HepG2 (cell line): ENCODE measurements around the gene TMEM185A. TPM values are rescaled to one million over a fixed set of nuclear protein-coding genes. Genes with fewer than 3 reads are reported as not detected.

Source experiments
- BHLHE40 ChIP-seq: IDR thresholded peaks from 2 replicates; pipeline ENCODE4 v1.6.1; 2011; ENCODE audit warnings: low read length, improper control_type of control experiment
- BRD4 ChIP-seq: sonication (generic); formaldehyde crosslinking; IDR thresholded peaks from 2 replicates; pipeline ENCODE4 v1.4.0; 2020; ENCODE audit warnings: missing genetic modification reagents
- EHMT2 ChIP-seq: fragments of 200-600 bp; sonication (generic); IDR thresholded peaks from 2 replicates; pipeline ENCODE4 v1.7.0; 2017; ENCODE audit warnings: antibody characterized with exemption, low read depth, low read length, borderline replicate concordance
- FIP1L1 ChIP-seq: fragments of 200-400 bp; formaldehyde crosslinking; IDR thresholded peaks from 2 replicates; pipeline ENCODE4 v1.6.1; 2018; ENCODE audit warnings: low read depth, mild to moderate bottlenecking, low read length, moderate library complexity, borderline replicate concordance; ENCODE audit not compliant: insufficient read depth
- PHF8 ChIP-seq: sonication (generic); formaldehyde crosslinking; IDR thresholded peaks from 2 replicates; pipeline ENCODE4 v1.5.0; 2020; ENCODE audit warnings: missing genetic modification reagents
- REPIN1 ChIP-seq: sonication (generic); formaldehyde crosslinking; IDR thresholded peaks from 2 replicates; pipeline ENCODE4 v1.8.0; 2022; ENCODE audit warnings: missing genetic modification reagents, low read depth, mild to moderate bottlenecking, borderline replicate concordance
- TBX2 ChIP-seq: sonication (generic); formaldehyde crosslinking; IDR thresholded peaks from 2 replicates; pipeline ENCODE4 v1.5.0; 2020; ENCODE audit warnings: missing genetic modification reagents, mild to moderate bottlenecking, borderline replicate concordance
- TP53 ChIP-seq: sonication (generic); formaldehyde crosslinking; conservative IDR thresholded peaks from 2 replicates; pipeline ENCODE4 v1.4.0; 2020; ENCODE audit warnings: missing genetic modification reagents
- ZBTB7A ChIP-seq: sonication (generic); formaldehyde crosslinking; IDR thresholded peaks from 2 replicates; pipeline ENCODE4 v1.8.0; 2022; ENCODE audit warnings: mild to moderate bottlenecking, missing genetic modification reagents
- ZNF180 ChIP-seq: sonication (generic); formaldehyde crosslinking; IDR thresholded peaks from 2 replicates; pipeline ENCODE4 v1.4.0; 2020; ENCODE audit warnings: low read depth, missing genetic modification reagents, borderline replicate concordance
- ZNF333 ChIP-seq: sonication (generic); formaldehyde crosslinking; IDR thresholded peaks from 2 replicates; pipeline ENCODE4 v1.4.0; 2020; ENCODE audit warnings: mild to moderate bottlenecking, missing genetic modification reagents, borderline replicate concordance
- ZNF510 ChIP-seq: sonication (generic); formaldehyde crosslinking; IDR thresholded peaks from 2 replicates; pipeline ENCODE4 v1.4.0; 2020; ENCODE audit warnings: low read depth, mild to moderate bottlenecking, missing genetic modification reagents
- ZNF709 ChIP-seq: sonication (generic); formaldehyde crosslinking; IDR thresholded peaks from 2 replicates; pipeline ENCODE4 v1.5.0; 2020; ENCODE audit warnings: mild to moderate bottlenecking, missing genetic modification reagents
- ZNF841 ChIP-seq: sonication (generic); formaldehyde crosslinking; IDR thresholded peaks from 2 replicates; pipeline ENCODE4 v1.8.1; 2023; ENCODE audit warnings: missing genetic modification reagents, borderline replicate concordance
- polyA plus RNA-seq, 8 experiments: library from polyadenylated mRNA; depleted of rRNA in 3 of 8; stranded (reverse) in 7 of 8; unstranded in 1 of 8; fragments of >200 nt; fragmentation: Illumina TruSeq in 4 of 8; extraction: Trizol in 4 of 8; gene quantifications; 2 replicates each; pipeline versions ENCODE4 v1.2.1 to v1.2.3, GENCODE V29; 2011 to 2016; ENCODE audit warnings: low read depth in 4 of 8, missing spikeins in 1 of 8, mixed read lengths in 1 of 8; ENCODE audit not compliant: insufficient read depth in 1 of 8
- total RNA-seq, 5 experiments: library from RNA; depleted of rRNA; stranded (reverse); fragments of >200 nt; fragmentation: Illumina TruSeq; extraction: Trizol; gene quantifications; 2 replicates each; pipeline ENCODE4 v1.2.3, GENCODE V29; 2016; ENCODE audit warnings: low read depth in 1 of 5
- TF ChIP-seq, protein P1 (sequence below): sonication (generic); formaldehyde crosslinking; IDR thresholded peaks from 2 replicates; pipeline ENCODE4 v1.4.0; 2020; ENCODE audit warnings: low read depth, mild to moderate bottlenecking, missing genetic modification reagents
- TF ChIP-seq, protein P2 (sequence below): sonication (generic); formaldehyde crosslinking; IDR thresholded peaks from 2 replicates; pipeline ENCODE4 v1.8.1; 2022; ENCODE audit warnings: mild to moderate bottlenecking, missing genetic modification reagents
- TF ChIP-seq, protein P3 (sequence below): sonication (generic); formaldehyde crosslinking; IDR thresholded peaks from 2 replicates; pipeline ENCODE4 v1.4.0; 2020; ENCODE audit warnings: missing genetic modification reagents
- TF ChIP-seq, protein P4 (sequence below): fragments of 450-650 bp; IDR thresholded peaks from 2 replicates; pipeline ENCODE4 v1.6.1; 2016
- TF ChIP-seq, protein P5 (sequence below): sonication (generic); formaldehyde crosslinking; IDR thresholded peaks from 2 replicates; pipeline ENCODE4 v1.8.0; 2022; ENCODE audit warnings: mild to moderate bottlenecking, missing genetic modification reagents, borderline replicate concordance

The TMEM185A gene
- total and polyA plus RNA-seq, 2 of the 13 experiments (the other 11 are each of a cell fraction or from before 2014, with no cell fraction given) = 5.9 to 10.5 TPM

DNA sequence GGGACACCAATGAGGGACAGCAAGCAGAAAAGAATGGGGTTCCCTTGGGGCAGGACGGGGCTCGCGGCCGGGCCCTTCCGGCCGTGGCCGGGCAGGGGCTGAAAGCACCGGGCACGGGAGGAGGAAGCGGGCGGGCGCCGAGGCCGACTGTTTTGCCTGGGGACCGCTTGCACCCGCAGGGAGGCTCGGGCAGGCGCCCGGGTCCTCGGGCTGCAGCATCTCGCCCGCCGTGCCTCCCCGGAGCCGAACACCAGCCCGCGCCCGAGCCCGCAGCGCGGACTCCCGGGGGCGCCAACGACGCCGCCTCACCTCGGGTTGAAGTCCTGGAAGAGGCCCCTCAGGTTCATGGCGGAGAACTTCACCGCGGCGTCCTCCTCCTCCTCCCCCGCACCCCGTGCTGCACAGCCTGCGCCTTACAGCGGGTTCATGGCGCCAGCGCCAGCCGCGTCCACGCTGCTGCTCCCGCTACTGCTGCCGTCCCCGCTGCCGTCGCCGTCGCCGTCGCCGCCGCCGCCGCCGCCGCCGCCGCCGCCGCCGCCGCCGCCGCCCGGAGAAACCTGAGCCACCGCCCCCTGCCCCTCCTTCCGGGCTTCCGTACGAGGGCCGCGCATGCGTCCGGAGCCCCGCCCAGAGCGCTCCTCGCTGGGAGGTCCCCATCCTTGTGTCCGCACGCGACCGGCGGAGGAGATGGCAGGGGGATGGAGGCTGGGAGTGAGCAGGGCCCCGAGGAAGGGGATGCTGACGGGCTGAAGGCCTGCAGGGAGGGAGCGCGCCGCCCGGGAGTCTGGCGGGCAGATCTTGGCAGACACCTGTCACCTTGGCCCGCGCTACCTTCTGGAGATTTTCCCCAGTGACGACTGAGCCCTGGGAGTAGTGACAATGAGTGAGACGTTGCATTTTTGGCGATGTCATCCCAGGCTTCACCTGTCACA lies at the start of gene TMEM185A (continued):
- TF ChIP-seq REPIN1 (no peak), ZBTB7A (CRISPR knock-in tag) (no peak), ZNF510 (no peak), BHLHE40 (peak; percentile 56; the same call in 1 of the 2 replicates), ZNF333 (no peak), BRD4 (CRISPR knock-in tag) (no peak), TBX2 (no peak), ZNF709 (CRISPR knock-in tag) (no peak), ZNF180 (CRISPR knock-in tag) (no peak), EHMT2 (no peak), ZNF841 (no peak), TP53 (CRISPR knock-in tag) (no peak), FIP1L1 (no peak), PHF8 (CRISPR knock-in tag) (peak; percentile 22; the same call in 1 of the 2 replicates)
- TF ChIP-seq, protein P1, sequence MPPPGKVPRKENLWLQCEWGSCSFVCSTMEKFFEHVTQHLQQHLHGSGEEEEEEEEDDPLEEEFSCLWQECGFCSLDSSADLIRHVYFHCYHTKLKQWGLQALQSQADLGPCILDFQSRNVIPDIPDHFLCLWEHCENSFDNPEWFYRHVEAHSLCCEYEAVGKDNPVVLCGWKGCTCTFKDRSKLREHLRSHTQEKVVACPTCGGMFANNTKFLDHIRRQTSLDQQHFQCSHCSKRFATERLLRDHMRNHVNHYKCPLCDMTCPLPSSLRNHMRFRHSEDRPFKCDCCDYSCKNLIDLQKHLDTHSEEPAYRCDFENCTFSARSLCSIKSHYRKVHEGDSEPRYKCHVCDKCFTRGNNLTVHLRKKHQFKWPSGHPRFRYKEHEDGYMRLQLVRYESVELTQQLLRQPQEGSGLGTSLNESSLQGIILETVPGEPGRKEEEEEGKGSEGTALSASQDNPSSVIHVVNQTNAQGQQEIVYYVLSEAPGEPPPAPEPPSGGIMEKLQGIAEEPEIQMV = no peak
- TF ChIP-seq, protein P2, sequence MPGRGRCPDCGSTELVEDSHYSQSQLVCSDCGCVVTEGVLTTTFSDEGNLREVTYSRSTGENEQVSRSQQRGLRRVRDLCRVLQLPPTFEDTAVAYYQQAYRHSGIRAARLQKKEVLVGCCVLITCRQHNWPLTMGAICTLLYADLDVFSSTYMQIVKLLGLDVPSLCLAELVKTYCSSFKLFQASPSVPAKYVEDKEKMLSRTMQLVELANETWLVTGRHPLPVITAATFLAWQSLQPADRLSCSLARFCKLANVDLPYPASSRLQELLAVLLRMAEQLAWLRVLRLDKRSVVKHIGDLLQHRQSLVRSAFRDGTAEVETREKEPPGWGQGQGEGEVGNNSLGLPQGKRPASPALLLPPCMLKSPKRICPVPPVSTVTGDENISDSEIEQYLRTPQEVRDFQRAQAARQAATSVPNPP (CRISPR knock-in tag) = no peak
- TF ChIP-seq, protein P3, sequence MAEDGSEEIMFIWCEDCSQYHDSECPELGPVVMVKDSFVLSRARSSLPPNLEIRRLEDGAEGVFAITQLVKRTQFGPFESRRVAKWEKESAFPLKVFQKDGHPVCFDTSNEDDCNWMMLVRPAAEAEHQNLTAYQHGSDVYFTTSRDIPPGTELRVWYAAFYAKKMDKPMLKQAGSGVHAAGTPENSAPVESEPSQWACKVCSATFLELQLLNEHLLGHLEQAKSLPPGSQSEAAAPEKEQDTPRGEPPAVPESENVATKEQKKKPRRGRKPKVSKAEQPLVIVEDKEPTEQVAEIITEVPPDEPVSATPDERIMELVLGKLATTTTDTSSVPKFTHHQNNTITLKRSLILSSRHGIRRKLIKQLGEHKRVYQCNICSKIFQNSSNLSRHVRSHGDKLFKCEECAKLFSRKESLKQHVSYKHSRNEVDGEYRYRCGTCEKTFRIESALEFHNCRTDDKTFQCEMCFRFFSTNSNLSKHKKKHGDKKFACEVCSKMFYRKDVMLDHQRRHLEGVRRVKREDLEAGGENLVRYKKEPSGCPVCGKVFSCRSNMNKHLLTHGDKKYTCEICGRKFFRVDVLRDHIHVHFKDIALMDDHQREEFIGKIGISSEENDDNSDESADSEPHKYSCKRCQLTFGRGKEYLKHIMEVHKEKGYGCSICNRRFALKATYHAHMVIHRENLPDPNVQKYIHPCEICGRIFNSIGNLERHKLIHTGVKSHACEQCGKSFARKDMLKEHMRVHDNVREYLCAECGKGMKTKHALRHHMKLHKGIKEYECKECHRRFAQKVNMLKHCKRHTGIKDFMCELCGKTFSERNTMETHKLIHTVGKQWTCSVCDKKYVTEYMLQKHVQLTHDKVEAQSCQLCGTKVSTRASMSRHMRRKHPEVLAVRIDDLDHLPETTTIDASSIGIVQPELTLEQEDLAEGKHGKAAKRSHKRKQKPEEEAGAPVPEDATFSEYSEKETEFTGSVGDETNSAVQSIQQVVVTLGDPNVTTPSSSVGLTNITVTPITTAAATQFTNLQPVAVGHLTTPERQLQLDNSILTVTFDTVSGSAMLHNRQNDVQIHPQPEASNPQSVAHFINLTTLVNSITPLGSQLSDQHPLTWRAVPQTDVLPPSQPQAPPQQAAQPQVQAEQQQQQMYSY = no peak
- TF ChIP-seq, protein P4, sequence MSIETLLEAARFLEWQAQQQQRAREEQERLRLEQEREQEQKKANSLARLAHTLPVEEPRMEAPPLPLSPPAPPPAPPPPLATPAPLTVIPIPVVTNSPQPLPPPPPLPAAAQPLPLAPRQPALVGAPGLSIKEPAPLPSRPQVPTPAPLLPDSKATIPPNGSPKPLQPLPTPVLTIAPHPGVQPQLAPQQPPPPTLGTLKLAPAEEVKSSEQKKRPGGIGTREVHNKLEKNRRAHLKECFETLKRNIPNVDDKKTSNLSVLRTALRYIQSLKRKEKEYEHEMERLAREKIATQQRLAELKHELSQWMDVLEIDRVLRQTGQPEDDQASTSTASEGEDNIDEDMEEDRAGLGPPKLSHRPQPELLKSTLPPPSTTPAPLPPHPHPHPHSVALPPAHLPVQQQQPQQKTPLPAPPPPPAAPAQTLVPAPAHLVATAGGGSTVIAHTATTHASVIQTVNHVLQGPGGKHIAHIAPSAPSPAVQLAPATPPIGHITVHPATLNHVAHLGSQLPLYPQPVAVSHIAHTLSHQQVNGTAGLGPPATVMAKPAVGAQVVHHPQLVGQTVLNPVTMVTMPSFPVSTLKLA = no peak
- TF ChIP-seq, protein P5, sequence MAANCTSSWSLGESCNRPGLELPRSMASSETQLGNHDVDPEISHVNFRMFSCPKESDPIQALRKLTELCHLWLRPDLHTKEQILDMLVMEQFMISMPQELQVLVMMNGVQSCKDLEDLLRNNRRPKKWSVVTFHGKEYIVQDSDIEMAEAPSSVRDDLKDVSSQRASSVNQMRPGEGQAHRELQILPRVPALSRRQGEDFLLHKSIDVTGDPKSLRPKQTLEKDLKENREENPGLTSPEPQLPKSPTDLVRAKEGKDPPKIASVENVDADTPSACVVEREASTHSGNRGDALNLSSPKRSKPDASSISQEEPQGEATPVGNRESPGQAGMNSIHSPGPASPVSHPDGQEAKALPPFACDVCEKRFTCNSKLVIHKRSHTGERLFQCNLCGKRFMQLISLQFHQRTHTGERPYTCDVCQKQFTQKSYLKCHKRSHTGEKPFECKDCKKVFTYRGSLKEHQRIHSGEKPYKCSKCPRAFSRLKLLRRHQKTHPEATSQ = no peak
